GM12874 (cell line): ENCODE measurements around the gene CLDN2.

Experiments used
- CTCF ChIP-seq: IDR thresholded peaks from 2 replicates; pipeline ENCODE4 v1.5.1; 2011; ENCODE audit warnings: low read depth, mild to moderate bottlenecking, control low read depth, low read length, moderate library complexity; ENCODE audit not compliant: insufficient read depth

CLDN2 gene, protein sequence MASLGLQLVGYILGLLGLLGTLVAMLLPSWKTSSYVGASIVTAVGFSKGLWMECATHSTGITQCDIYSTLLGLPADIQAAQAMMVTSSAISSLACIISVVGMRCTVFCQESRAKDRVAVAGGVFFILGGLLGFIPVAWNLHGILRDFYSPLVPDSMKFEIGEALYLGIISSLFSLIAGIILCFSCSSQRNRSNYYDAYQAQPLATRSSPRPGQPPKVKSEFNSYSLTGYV

GRCh38 chrX:106919932-106920452 lies at the start of gene CLDN2:
Gene CLDN2 (plus strand): TSS chrX:106920402. CDS start chrX:106928229, 7,827 bp downstream.
- TF ChIP-seq CTCF: no peak

DNA sequence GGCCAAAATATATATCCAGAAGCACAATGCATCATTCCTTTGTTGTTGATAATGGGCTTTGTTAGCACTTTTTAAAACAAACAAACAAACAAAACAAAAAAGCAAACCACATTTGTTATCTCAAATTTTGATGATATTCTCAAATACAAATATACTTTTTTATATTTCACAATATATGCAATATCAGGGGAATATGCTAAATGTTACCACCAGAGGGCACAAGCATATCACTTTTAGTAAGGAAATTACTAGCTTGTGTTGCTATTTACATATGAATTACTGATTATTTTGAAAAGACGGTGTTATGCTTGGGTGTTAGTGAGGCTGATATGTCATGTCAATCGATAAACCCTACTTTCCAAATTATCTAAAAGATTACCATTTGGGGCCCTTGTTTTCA lies 46.1 kb upstream of the CLDN2 start:
- no peak for TF ChIP-seq CTCF

- no peak for TF ChIP-seq CTCF
Measured at GRCh38 chrX:106875151-106875550, 45.1 kb upstream of the CLDN2 start.

- no peak for TF ChIP-seq CTCF
Measured at GRCh38 chrX:106889468-106889867, 30.7 kb upstream of the CLDN2 start.

DNA sequence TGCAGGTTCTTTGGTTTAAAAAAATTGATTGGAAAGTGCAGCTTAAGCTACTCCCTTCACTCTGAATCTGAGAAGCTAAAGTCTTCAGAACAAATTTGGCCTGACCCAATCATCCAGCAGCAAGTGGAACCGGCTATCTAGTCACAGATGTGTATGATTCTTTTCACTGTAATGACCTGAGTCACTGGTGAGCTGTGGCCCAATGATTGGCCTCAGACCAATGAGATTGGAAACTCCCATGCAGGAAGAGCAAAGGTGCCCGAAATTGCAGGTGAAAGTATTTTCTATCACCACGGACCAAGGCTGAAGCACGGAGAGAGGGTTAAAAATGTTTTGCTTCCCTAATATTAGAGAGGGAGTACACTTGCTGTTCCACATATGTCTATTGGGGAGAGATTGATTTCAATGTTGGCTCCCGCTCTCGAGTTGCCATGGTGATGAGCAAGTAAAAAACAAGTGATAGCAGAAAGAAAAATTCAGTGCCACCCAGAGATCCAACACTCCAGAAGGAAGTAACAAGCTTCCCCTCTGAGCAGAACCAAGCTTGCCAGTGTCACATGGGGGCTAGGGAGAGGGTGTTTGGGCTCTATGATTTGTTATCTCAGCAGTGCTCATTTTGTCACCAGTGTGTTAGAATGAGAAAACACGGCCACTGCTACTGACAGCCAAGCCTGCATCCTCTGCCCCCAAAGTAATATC lies 28.3 kb upstream of the CLDN2 start:
- TF ChIP-seq CTCF: no peak

- peak; percentile 72 for TF ChIP-seq CTCF
Measured at GRCh38 chrX:106894392-106894909, 25.8 kb upstream of the CLDN2 start.

GRCh38 chrX:106894978-106895452 lies 25.2 kb upstream of the CLDN2 start:
- TF ChIP-seq CTCF: no peak
